Head of caudate nucleus (tissue), 42 donors: Measurements from ENCODE around the gene SH3BP2.

Experiments
- DNase-seq, 42 donors: peaks; one replicate each; pipeline versions ENCODE4 v3.0.0 to v3.0.0-alpha.2; 2020 to 2021; ENCODE audit warnings: mixed read lengths in 7 of 42
- intact Hi-C: fragments of 100-400 bp; cut with DNase I; formaldehyde crosslinking; loops from one replicate; pipeline ENCODE4 v1.15.0; 2022

The SH3BP2 gene

GRCh38 chr4:2787230-2788100 lies 5.4 kb upstream of the SH3BP2 start:
- DNase-seq, result peak in 19 of 42 donors; percentile 37 to 79 (median 60)
- intact Hi-C loops, result no loop called here

- DNase-seq, result peak in 1 of 42 donors; percentile 6
- intact Hi-C loops, result no loop called here
These were observed 4.8 kb upstream of the SH3BP2 start for GRCh38 chr4:2788101-2788500.

- intact Hi-C loops, result no loop called here
- peak in 19 of 42 donors; percentile 25 to 77 (median 64) for DNase-seq
These were observed 4.3 kb upstream of the SH3BP2 start for GRCh38 chr4:2788532-2789103.

- DNase-seq, result peak in 1 of 42 donors; percentile 8
- intact Hi-C loops, result no loop called here
These were observed 3.5 kb upstream of the SH3BP2 start for GRCh38 chr4:2789351-2789750.

GRCh38 chr4:2789793-2790582 lies 2.9 kb upstream of the SH3BP2 start:
- intact Hi-C loops, result no loop called here

GRCh38 chr4:2790583-2791517 lies 2.0 kb upstream of the SH3BP2 start:
- intact Hi-C loops, result no loop called here
- DNase-seq, result peak in 2 of 42 donors; percentile 3 to 6

More at GRCh38 chr4:2789793-2790582, 2.9 kb upstream of the SH3BP2 start:
- peak in 1 of 42 donors; percentile 11 for DNase-seq

- peak in 4 of 42 donors; percentile 4 to 16 (median 5) for DNase-seq
- intact Hi-C loops, result no loop called here
These were observed 1.1 kb upstream of the SH3BP2 start for GRCh38 chr4:2791518-2792395.

GRCh38 chr4:2792396-2792710 lies 532 bp upstream of the SH3BP2 start:
- DNase-seq, result peak in 2 of 42 donors; percentile 2 to 3
- intact Hi-C loops, result no loop called here

GRCh38 chr4:2793586-2794485 lies 951 bp downstream of the SH3BP2 start:
- peak in 8 of 42 donors; percentile 4 to 49 (median 22) for DNase-seq
- intact Hi-C loops, result no loop called here

GRCh38 chr4:2794486-2795299 lies 1.8 kb downstream of the SH3BP2 start:
- intact Hi-C loops, result no loop called here
- DNase-seq, result peak in 22 of 42 donors; percentile 30 to 76 (median 64)

GRCh38 chr4:2795300-2795892 lies 2.5 kb downstream of the SH3BP2 start:
- DNase-seq, result peak in 6 of 42 donors; percentile 3 to 53 (median 10)
- intact Hi-C loops, result no loop called here

- peak in 9 of 42 donors; percentile 4 to 66 (median 38) for DNase-seq
These were observed 3.3 kb downstream of the SH3BP2 start for GRCh38 chr4:2795893-2796848.

GRCh38 chr4:2796849-2797544 lies 4.1 kb downstream of the SH3BP2 start:
- intact Hi-C loops, result no loop called here

More at GRCh38 chr4:2795893-2796848, 3.3 kb downstream of the SH3BP2 start:
- intact Hi-C loops, result no loop called here

More at GRCh38 chr4:2796849-2797544, 4.1 kb downstream of the SH3BP2 start:
- peak in 4 of 42 donors; percentile 12 to 38 (median 22) for DNase-seq
